WTC11 (cell line): ENCODE results near the gene CETN2.

Experiments
- ATF1 ChIP-seq: sonication (generic); formaldehyde crosslinking; IDR thresholded peaks from 2 replicates; pipeline ENCODE4 v1.8.1; 2023; ENCODE audit warnings: mild to moderate bottlenecking, moderate library complexity, missing genetic modification reagents
- CREM ChIP-seq: sonication (generic); formaldehyde crosslinking; IDR thresholded peaks from 2 replicates; pipeline ENCODE4 v1.8.1; 2022; ENCODE audit warnings: mild to moderate bottlenecking, missing genetic modification reagents, moderate library complexity
- ESRRA ChIP-seq: sonication (generic); formaldehyde crosslinking; IDR thresholded peaks from 2 replicates; pipeline ENCODE4 v1.8.1; 2022; ENCODE audit warnings: mild to moderate bottlenecking, missing genetic modification reagents, borderline replicate concordance
- FOXK1 ChIP-seq: sonication (generic); formaldehyde crosslinking; IDR thresholded peaks from 2 replicates; pipeline ENCODE4 v1.8.0; 2022; ENCODE audit warnings: mild to moderate bottlenecking, moderate library complexity, missing genetic modification reagents
- KAT7 ChIP-seq: sonication (generic); formaldehyde crosslinking; IDR thresholded peaks from 2 replicates; pipeline ENCODE4 v1.8.1; 2023; ENCODE audit warnings: missing genetic modification reagents, mild to moderate bottlenecking, borderline replicate concordance
- TCF7 ChIP-seq: sonication (generic); formaldehyde crosslinking; IDR thresholded peaks from 2 replicates; pipeline ENCODE4 v1.8.0; 2022; ENCODE audit warnings: mild to moderate bottlenecking, low read depth, missing genetic modification reagents, moderate library complexity
- TEAD4 ChIP-seq: sonication (generic); formaldehyde crosslinking; IDR thresholded peaks from 2 replicates; pipeline ENCODE4 v1.8.0; 2022; ENCODE audit warnings: mild to moderate bottlenecking, missing genetic modification reagents
- ZNF263 ChIP-seq: sonication (generic); formaldehyde crosslinking; IDR thresholded peaks from 2 replicates; pipeline ENCODE4 v1.8.1; 2022; ENCODE audit warnings: low read depth, mild to moderate bottlenecking, moderate library complexity, missing genetic modification reagents
- ZNF423 ChIP-seq: fragments of 250-450 bp; sonication (Bioruptor Pico); IDR thresholded peaks from 2 replicates; pipeline ENCODE4 v2.1.2; 2022; ENCODE audit warnings: mild to moderate bottlenecking, moderate library complexity
- TF ChIP-seq, protein P1 (sequence below): fragments of 200-600 bp; IDR thresholded peaks from 2 replicates; pipeline ENCODE4 v1.8.0; 2022; ENCODE audit warnings: antibody characterized with exemption
- TF ChIP-seq, protein P2 (sequence below): sonication (generic); formaldehyde crosslinking; IDR thresholded peaks from 2 replicates; pipeline ENCODE4 v1.8.1; 2022; ENCODE audit warnings: low read depth, missing genetic modification reagents, borderline replicate concordance
- TF ChIP-seq, protein P3 (sequence below): sonication (generic); formaldehyde crosslinking; IDR thresholded peaks from 2 replicates; pipeline ENCODE4 v1.8.0; 2022; ENCODE audit warnings: mild to moderate bottlenecking, missing genetic modification reagents
- TF ChIP-seq, protein P4 (sequence below): sonication (generic); formaldehyde crosslinking; IDR thresholded peaks from 2 replicates; pipeline ENCODE4 v1.8.1; 2023; ENCODE audit warnings: mild to moderate bottlenecking, moderate library complexity, missing genetic modification reagents

DNA sequence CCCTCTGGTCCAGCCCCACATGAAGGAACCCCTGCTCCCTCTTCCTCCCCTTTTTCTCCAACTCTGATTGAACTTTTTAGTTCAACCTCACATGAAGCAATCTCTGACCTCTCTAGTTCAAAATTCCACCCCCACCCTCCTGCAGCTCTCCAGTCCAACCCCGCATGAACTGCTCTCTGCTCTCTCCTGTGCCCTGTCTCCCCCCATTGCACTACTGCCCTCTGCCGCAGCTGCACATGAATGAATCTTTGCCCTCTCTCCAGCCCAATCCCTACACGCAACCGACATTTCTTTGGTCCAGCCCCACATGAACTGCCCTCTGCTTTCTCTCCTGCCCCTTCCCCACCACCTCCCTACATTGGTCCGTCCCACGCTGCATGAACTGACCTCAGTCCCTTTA lies 6.9 kb downstream of the CETN2 start:
- TF ChIP-seq, protein P1, sequence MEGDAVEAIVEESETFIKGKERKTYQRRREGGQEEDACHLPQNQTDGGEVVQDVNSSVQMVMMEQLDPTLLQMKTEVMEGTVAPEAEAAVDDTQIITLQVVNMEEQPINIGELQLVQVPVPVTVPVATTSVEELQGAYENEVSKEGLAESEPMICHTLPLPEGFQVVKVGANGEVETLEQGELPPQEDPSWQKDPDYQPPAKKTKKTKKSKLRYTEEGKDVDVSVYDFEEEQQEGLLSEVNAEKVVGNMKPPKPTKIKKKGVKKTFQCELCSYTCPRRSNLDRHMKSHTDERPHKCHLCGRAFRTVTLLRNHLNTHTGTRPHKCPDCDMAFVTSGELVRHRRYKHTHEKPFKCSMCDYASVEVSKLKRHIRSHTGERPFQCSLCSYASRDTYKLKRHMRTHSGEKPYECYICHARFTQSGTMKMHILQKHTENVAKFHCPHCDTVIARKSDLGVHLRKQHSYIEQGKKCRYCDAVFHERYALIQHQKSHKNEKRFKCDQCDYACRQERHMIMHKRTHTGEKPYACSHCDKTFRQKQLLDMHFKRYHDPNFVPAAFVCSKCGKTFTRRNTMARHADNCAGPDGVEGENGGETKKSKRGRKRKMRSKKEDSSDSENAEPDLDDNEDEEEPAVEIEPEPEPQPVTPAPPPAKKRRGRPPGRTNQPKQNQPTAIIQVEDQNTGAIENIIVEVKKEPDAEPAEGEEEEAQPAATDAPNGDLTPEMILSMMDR: no peak
- TF ChIP-seq ESRRA (CRISPR knock-in tag) (no peak), ATF1 (no peak), FOXK1 (CRISPR knock-in tag) (no peak), KAT7 (CRISPR knock-in tag) (no peak), CREM (no peak), ZNF263 (CRISPR knock-in tag) (no peak), TCF7 (CRISPR knock-in tag) (no peak), TEAD4 (CRISPR knock-in tag) (no peak), ZNF423 (no peak)
- TF ChIP-seq, protein P2, sequence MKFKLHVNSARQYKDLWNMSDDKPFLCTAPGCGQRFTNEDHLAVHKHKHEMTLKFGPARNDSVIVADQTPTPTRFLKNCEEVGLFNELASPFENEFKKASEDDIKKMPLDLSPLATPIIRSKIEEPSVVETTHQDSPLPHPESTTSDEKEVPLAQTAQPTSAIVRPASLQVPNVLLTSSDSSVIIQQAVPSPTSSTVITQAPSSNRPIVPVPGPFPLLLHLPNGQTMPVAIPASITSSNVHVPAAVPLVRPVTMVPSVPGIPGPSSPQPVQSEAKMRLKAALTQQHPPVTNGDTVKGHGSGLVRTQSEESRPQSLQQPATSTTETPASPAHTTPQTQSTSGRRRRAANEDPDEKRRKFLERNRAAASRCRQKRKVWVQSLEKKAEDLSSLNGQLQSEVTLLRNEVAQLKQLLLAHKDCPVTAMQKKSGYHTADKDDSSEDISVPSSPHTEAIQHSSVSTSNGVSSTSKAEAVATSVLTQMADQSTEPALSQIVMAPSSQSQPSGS (CRISPR knock-in tag): no peak
- TF ChIP-seq, protein P3, sequence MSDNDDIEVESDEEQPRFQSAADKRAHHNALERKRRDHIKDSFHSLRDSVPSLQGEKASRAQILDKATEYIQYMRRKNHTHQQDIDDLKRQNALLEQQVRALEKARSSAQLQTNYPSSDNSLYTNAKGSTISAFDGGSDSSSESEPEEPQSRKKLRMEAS (CRISPR knock-in tag): no peak
- TF ChIP-seq, protein P4, sequence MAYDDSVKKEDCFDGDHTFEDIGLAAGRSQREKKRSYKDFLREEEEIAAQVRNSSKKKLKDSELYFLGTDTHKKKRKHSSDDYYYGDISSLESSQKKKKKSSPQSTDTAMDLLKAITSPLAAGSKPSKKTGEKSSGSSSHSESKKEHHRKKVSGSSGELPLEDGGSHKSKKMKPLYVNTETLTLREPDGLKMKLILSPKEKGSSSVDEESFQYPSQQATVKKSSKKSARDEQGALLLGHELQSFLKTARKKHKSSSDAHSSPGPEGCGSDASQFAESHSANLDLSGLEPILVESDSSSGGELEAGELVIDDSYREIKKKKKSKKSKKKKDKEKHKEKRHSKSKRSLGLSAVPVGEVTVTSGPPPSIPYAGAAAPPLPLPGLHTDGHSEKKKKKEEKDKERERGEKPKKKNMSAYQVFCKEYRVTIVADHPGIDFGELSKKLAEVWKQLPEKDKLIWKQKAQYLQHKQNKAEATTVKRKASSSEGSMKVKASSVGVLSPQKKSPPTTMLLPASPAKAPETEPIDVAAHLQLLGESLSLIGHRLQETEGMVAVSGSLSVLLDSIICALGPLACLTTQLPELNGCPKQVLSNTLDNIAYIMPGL (CRISPR knock-in tag): no peak
